GM19395 (cell line): ENCODE data around the gene CDK5RAP2.
"Not testable (repeated sequence)": the region's sequence is repeated elsewhere in the genome, so short reads cannot be mapped to it uniquely, and the experiment has no call there.

ENCODE experiments used
- ATAC-seq: cut with Tn5 transposase; IDR thresholded peaks from one replicate; pipeline ENCODE4 v1.9.1; 2021; ENCODE audit warnings: mild to moderate bottlenecking, moderate library complexity; ENCODE audit not compliant: unreplicated experiment

Gene CDK5RAP2

DNA sequence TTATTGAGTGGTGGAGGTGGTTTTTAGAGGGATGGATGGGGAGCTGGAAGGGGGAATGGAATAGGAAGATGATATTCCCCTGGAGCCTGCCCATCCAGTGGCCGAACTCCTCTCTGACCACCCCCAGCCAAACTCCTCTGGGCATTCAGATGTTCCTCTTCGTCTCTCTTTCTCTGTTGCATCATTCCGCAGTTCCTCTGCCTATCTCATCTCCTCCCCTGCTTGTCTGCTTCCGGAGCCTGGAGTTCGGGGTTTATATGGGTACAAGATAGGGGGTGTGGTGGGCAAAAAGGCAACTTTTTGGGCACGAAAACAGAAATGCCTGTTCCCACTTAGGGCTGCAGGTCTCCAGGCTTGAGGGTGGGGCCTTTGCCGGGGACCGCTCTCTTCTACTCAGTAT lies 12.2 kb upstream of the CDK5RAP2 start:
- no peak for ATAC-seq

DNA sequence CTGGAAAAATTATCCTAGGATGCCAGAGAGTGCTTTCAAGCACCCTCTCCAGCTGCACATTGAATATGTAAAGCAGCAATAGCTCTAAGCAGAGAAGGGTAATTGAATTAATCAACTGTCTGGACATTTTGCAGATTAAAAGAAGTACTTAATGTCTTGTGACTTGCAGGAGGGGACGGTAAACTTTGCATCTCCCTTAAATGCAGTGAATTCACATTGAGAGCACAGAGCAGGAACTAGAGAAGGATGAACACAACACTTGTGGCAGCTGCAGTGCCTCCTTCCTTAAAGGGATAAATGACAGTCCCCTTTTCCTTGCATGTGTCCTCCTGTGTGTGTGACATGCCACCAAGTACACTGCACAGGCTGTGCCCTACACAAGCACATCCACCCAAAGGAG lies 7.4 kb upstream of the CDK5RAP2 start:
- ATAC-seq = no peak

GRCh38 chr9:120583958-120584369 lies 4.0 kb upstream of the CDK5RAP2 start:
- ATAC-seq = peak; percentile 60

DNA sequence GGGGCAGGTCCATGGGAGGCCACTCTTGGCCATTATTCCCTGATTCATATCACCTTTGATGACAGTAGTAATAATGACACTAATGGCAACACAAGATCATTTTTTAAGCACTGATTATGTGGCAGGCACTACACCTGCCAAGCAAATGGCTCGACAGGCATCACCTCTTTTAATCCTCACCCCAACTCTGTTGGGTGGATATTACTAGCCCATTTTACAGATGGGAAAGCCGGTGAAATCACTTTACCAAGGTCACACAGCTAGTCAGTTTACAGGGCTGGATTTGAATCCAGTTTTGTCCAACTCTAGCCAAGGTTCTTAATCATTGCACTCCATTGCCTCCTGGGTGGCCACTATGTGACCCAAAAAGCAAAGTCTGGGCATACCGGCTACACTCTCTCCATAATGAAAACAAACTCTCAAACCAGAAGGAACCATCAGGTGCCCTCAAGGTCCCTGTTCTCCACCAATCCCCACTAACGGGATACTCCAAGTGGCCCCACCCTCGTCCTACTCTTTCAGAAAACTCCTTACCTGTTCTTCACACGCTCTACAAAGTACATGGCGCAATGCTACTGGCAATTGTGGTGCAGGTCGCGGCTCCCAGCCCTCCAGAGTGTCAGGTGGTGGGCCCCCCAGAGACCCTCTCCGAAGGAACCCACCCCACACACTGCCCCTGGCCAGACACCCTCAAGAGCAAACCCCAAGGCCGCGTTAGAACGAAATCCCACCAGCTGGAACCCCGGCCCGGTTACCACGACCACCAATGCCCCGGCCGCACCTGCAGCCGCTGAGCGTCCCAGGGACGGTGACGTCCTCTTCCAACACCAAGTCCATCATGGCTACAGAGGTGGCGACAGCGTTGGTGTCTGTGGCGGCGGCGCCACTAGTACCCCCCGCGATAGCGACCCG lies 572 bp downstream of the CDK5RAP2 start:
- ATAC-seq = peak; percentile 45

- no peak for ATAC-seq
Observed at GRCh38 chr9:120574473-120574872, 5.5 kb downstream of the CDK5RAP2 start.

DNA sequence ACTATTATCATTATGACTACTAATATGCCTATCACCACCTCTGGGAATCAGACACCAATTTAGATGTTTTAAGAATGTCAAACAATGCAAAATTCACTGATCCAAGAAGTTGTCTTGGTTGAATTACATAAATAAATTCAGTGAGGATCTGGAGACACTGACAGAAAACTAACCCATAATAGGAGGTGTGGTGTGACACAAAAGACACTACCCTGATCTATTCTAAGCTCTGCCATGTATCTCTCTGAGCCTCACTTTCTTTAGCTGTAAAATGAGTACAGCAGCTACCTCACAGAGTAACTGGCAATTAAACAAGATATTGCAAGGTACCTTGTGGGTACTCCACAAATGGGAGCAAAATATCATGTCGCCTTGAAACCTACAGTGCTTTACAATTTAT lies 7.5 kb downstream of the CDK5RAP2 start:
- ATAC-seq = no peak

- no peak for ATAC-seq
Observed at GRCh38 chr9:120571443-120572257, 8.3 kb downstream of the CDK5RAP2 start.

DNA sequence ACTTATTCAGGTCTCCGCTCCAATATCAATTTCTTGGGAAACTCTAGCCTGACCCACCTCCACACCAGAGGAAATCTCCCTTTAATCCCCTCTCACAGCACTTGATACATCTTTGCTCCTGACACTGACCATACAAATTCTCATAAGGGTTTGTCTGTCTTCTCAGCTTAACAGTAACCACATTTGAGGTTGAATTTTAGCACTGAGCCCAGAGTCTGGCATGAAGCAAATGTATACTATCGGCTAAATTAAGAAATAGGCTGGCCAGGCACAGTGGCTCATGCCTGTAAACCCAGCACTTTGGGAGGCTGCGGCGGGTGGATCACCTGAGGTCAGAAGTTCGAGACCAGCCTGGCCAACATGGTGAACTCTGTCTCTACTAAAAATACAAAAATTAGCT lies 9.7 kb downstream of the CDK5RAP2 start:
- ATAC-seq = no peak

GRCh38 chr9:120569556-120569955 lies 10.4 kb downstream of the CDK5RAP2 start:
- ATAC-seq = no peak

DNA sequence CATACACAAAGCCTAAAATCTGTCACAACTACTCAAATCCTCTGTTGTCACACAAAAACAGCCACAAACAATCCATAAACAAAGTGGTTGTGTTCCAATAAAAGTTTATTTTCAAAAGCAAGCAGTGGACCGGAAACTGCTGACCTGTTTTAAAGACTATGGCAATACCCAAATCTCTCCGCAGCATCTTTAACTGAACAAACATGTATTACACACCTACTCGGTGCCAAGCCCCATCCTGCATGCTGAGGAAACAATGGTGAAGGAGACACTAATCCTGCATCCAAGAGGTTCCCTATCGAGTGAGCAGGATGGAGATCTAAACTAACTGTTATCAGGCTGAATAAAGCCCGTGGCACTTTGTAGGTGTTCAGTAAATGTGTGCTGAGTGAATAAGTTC lies 11.2 kb downstream of the CDK5RAP2 start:
- no peak for ATAC-seq

GRCh38 chr9:120567874-120568273 lies 12.1 kb downstream of the CDK5RAP2 start:
- ATAC-seq = no peak

DNA sequence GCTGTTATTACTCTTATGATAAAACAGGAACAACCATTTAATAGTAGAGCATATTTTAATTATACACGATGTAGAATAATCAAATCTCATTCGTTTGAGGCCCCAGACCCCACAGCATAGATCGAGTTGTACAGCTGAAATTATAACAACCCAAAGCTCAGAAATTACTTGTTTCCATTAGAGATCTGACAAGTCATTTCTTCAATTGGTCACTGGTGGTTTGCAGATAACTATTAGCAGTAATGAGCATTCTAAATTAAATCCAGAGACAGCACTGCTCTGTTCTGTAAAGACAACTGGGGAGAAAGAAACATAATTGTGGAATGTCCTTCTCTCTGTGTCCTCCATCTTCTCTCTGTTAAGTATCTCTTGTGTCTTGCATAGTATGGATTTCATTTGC lies 12.9 kb downstream of the CDK5RAP2 start:
- ATAC-seq = no peak

- no peak for ATAC-seq
Observed at GRCh38 chr9:120564589-120564988, 15.4 kb downstream of the CDK5RAP2 start.

DNA sequence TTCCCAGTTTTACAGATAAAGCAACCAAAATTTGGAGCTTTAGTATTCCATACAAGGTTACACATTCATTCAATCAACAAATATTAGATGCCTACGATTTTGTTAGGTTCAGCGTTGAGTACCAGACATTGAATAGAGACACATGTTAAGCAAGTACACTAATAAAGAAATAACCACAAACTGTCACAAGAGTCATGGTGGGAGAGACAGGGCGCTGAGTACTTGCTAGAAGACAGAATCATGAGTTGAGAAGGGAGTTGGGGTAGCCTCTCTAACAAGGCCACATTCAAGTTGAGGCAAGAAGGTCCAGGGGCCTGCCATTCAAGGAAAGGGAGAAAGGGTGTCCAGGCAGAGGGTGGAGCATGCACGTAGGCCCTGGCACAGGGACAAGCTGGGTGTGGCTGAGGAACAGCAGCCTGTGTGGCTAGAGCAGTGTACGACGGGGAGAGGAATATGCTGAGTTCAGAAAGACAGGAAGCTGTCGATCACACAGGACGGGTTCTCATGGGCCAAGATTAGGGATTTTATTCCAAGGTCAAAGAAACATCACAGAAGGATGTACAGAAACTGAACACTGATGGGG lies 17.0 kb downstream of the CDK5RAP2 start:
- ATAC-seq = no peak

GRCh38 chr9:120561709-120562108 lies 18.3 kb downstream of the CDK5RAP2 start:
- no peak for ATAC-seq

GRCh38 chr9:120559546-120559945 lies 20.4 kb downstream of the CDK5RAP2 start:
- no peak for ATAC-seq

DNA sequence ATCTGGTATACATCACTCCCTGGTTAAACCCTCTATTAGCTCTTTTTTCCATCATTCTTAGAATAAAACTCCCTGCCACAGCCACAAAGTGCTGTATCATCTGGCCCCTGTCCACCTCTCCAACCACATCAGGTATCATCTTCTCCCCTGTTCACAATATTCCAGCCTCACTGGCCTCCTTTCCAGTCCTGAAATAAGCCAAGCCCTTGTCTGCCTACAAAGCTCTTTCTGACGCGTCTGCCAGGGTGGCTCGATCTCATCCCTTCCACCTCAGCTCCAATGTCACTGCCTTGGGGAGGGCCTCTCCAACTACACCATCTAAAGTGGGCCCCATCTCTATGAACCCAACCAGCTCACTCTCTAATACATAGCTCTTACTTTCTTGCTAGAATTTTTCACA lies 21.5 kb downstream of the CDK5RAP2 start:
- ATAC-seq = no peak

GRCh38 chr9:120557205-120557604 lies 22.8 kb downstream of the CDK5RAP2 start:
- no peak for ATAC-seq

- ATAC-seq = no peak
Observed at GRCh38 chr9:120556775-120557174, 23.2 kb downstream of the CDK5RAP2 start.

- no peak for ATAC-seq
Observed at GRCh38 chr9:120555839-120556238, 24.1 kb downstream of the CDK5RAP2 start.

GRCh38 chr9:120552210-120552704 lies 27.7 kb downstream of the CDK5RAP2 start:
- ATAC-seq = not testable (repeated sequence)
